ENCODE results near the gene GATA6.

DNA sequence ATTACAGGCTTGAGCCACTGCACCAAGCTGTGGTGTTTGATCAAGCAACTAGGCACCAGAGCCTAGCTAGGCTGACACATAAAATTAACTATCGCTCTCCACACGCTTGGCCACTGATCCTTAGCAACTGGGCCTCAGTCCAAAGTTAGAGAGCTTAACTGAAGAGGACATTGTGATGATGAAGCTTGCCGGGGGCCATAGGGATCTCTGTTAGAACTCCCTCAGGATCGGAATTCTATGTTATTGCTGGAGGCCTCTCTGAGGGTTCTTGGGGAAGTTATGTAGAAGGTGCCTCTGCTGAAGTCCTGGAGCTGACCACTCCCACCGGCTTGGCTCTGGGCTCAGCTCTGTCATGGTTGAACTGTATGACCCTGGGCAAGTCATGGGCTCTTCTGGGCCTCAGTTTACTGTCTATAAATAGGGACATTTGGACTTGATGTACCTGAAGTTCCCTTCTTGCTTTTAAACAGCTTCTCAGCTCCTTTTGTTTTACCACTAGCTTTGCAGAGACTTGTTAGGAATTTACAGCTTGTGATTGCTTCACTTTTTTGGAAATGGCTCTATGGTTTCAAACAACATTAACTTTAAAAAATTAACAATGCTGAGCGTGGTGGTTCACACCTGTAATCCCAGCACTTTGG, 44.1 kb downstream of the GATA6 start:
- TF ChIP-seq EZH2 (IDR thresholded peaks at IDR 0.05; ENCODE audit: insufficient read depth, poor library complexity, severe bottlenecking) = no peak
- TF ChIP-seq EZH2phosphoT487 (IDR thresholded peaks at IDR 0.05; ENCODE audit: insufficient read depth, low read depth) = no peak

All from GM23248 (cell line).